Measurements from ENCODE around the gene LCN2.

The LCN2 gene

GRCh38 chr9:128115187-128116103, 33.8 kb upstream of the LCN2 start:
- DNase-seq, result no peak

- no peak for DNase-seq
These were observed 32.9 kb upstream of the LCN2 start for GRCh38 chr9:128116104-128117083.

- peak; percentile 100 for DNase-seq
These were observed 31.4 kb upstream of the LCN2 start for GRCh38 chr9:128117613-128118471.

DNA sequence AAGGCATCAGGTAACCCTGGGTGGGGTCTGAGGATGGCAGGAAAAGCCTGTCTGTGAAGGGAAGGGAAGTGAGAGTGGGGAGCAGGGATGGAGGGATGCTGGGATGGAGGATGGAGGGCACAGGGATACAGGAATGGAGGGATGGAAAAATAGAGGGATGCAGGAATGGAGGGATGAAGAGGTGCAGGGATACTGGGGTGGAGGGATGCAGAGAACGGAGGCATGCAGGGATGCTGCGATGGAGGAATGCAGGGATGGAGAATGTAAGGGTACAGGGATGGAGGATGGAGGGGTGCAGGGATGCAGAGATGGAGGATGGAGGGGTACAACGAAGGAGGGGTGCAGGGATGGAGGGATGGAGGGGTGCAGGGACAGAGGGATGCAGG, 30.8 kb upstream of the LCN2 start:
- no peak for DNase-seq

- DNase-seq, result no peak
These were observed 30.1 kb upstream of the LCN2 start for GRCh38 chr9:128118971-128119665.

DNA sequence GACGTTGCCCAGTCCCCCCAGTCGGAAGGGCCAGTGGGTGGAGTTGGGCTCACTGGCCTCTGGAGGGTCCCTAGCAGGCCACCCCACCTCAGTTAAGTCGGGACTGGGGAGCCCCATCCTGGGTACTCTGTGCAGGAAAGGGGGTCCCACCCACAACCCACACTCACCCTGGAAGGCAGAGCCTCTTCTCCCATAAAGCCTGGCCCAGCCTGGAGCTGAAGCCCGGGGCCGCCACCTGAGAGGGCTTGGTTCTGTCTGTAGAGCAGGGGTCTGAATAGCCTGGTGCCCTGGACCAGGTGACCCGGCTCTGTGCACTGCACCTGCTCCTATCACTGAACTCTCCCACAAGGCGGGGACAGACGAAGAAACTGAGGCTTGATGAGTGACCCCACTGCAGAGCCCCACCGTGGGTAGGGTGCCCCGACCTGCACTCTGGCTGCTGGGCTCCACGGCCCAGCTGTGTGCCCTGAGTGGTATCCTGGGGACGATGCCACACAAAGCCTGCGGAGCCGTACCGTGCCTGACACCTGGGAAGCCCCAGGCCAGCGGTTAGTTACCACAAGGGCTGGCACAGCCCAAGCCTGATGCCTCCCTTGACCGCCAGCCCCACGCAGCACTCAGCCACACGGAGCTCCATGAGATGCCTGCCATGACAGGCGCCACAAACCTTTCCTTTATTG, 29.1 kb upstream of the LCN2 start:
- DNase-seq, result no peak

- DNase-seq, result no peak
These were observed 28.4 kb upstream of the LCN2 start for GRCh38 chr9:128120741-128121465.

DNA sequence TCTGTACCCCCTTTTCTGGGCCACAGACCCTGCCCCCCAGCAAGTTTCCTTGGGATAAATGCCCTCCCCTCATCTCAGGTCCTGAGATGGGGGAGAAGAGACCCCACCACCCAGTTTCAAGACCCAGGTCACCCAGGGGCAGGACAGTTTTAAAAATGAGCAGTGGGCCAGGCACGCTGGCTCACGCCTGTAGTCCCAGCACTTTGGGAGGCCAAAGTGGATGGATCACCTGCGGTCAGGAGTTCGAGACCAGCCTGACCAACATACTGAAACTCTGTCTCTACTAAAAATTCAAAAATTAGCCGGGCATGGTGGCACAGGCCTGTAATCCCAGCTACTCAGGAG, 27.8 kb upstream of the LCN2 start:
- DNase-seq, result no peak

DNA sequence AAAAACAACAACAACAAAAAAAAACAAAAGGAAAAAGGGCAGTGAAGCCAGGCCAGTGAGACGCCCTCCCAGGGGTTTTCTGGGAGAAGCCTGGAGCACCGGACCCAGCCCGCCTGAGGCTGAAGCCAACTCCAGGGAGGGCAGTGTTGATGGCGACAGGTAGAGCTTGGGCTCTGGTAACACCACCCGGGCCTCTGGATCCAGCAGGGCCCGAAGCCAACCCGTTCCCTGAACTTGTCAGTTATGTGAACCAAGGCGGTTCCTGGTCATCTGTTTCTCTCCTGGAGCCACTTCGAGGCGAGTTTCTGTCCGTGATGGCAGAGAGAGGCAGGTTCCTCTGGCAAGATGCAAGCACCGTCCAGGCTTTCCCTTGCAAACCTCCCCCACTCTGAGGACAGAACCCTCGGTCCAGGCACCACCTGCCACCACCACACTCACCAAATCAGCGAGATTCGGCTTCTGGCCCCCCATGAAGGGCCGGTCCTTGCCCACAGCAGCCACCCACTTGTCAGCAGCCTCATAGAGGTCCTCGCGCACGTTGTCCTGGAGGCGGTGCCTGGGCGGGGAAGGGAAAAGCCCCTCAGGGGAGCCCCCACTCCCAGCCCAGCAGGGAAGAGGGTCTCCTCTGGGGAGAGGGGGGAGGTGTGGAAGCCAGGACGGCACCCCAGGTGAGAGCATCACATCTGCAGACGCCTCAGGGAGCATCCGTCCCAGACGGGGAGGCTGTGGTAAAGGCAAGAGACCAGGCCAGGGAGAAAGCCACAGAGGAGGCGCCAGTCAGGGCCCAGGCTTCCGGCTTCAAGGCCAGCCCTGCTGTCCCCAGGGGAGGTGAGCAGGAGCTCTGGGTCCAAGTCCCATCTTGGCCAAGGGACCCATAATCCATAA, 27.1 kb upstream of the LCN2 start:
- DNase-seq, result no peak

DNA sequence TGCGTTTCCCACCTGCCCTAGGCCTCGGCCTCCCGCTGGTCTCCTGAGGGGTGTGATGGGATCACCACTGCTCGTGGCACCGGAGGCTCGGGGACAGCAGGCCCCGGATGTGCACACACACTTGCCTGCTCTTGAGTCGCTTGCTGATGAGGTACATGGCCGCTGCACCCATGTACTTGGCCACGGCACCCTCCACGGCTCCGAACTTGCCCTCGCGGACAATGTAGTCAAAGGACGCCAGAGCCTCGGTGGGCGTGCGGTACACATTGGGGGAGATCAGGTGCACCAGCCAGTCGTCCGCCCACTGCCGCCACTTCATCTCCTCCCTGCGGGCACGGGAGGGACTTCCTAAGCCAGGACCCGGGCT, 26.5 kb upstream of the LCN2 start:
- DNase-seq, result no peak

DNA sequence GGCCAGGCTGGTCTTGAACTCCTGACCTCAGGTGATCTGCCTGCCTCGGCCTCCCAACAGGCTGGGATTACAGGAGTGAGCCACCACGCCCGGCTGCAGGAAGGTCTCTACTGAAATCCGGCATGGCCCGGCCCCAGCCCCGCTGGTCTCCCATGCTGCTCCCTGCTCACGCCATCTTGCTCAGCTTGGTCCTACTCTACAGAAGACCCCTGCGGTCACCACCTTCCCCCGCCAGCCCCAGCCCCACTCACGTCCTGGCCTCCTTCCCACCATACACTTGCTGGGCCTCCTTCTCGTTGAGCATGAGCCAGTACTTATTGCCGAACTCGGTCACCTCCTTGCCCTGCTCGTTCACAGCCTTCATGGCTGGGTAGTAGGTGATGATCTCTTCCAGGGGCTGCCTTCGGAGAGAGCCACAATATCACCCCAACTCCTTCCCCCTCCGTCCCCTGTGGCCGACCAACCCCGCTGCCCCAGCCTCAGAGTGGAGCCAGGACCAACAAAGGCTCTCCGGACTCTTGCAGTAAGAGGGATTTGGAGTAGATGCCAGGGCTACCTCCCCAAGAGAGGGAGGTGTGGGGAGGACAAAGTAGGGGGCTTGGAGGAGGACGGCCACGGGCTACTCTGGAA, 25.7 kb upstream of the LCN2 start:
- no peak for DNase-seq

DNA sequence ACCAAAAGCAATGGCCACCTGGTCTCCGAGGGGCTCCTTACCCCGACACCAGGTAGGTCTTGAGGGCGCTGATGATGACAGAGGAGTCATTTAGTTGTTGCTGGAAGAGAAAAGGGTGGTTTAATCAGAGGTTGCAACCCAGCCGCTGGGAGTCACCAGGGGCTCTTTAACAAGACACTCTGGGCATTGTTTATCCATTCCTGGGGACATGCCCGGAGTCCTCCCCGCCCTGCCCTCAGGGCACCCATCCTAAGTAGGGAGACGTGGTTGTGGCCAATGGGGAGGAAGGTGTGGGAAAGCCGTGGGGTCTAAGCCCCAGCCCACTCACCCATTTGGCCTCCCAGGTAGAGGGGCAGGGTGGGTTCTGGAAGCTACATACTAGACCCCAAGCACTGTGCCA, 24.8 kb upstream of the LCN2 start:
- no peak for DNase-seq

DNA sequence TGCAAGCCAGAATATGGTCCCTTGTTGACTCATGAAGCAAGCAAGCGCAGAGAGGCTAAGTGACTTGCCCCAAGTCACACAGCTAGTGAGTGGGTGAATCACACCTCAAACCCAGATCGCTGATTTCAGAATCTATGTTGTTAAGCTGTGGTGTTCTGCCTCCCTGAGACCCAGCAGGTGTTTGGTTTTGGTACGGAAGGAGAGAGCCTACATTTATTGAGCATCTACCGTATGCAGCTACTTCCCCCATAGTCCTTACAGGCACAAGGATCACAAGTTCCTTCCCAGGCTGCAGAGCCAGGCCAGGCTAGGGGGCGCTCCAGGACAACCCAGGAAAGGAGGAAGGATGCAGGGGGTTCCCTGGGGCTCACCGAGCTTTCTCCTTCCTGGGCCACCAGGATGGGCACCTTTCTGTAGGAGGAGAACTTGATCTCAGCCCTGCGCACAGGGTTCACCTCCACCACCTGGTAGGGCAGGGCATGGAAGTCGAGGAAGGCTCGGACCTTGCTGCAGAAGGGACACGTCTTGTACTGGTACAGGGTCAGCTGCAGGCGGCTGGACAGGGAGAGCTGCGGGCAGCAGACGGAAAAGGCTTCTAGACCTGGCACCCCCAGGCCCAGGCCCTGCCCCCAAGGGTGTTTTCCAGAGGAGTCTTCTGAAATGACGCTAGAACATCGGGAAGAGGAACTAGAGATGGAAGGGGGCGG, 24.2 kb upstream of the LCN2 start:
- DNase-seq, result peak; percentile 42

GRCh38 chr9:128125580-128126354, 23.5 kb upstream of the LCN2 start:
- no peak for DNase-seq

GRCh38 chr9:128127568-128127989, 21.7 kb upstream of the LCN2 start, which contains the start of gene PTGES2:
Gene PTGES2, minus strand, starts transcription at chr9:128127729. Its CDS starts 12 bp downstream, at chr9:128127717.
- DNase-seq, result peak; percentile 73

GRCh38 chr9:128127990-128128835, 21.0 kb upstream of the LCN2 start:
- peak; percentile 85 for DNase-seq

Data from T-helper 9 cell (primary cell).